HG02840 (cell line): ENCODE measurements around the gene NAXD.
"Not testable (repeated sequence)": the region's sequence is repeated elsewhere in the genome, so short reads cannot be mapped to it uniquely, and the experiment has no call there.

Experiments
- ATAC-seq: cut with Tn5 transposase; IDR thresholded peaks from one replicate; pipeline ENCODE4 v1.9.1; 2021; ENCODE audit warnings: mild to moderate bottlenecking, moderate library complexity, moderate number of reproducible peaks; ENCODE audit not compliant: unreplicated experiment, low FRiP score

NAXD gene

GRCh38 chr13:110627761-110628476 lies 12.6 kb downstream of the NAXD start:
- no peak for ATAC-seq

- ATAC-seq, result no peak
These were observed 13.1 kb downstream of the NAXD start for GRCh38 chr13:110628477-110628793.

- no peak for ATAC-seq
These were observed 13.8 kb downstream of the NAXD start for GRCh38 chr13:110628952-110629701.

DNA sequence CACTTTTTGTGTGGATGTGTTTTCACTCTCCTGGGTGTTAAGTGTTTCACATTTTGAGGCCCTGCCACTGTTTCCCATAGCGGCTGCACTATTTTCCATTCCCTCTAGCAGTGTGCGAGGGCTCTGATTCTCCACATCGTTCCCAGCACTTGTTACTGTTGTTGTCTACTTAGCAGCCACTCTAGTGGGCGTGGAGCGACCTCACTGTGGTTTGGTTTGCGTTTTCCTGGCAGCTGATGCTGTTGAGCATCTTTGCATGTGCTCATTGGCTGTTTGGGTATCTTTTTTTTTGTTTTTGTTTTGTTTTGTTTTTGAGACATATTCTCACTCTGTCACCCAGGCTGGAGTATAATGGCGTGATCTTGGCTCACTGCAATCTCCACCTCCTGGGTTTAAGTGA lies 14.4 kb downstream of the NAXD start:
- ATAC-seq, result no peak

DNA sequence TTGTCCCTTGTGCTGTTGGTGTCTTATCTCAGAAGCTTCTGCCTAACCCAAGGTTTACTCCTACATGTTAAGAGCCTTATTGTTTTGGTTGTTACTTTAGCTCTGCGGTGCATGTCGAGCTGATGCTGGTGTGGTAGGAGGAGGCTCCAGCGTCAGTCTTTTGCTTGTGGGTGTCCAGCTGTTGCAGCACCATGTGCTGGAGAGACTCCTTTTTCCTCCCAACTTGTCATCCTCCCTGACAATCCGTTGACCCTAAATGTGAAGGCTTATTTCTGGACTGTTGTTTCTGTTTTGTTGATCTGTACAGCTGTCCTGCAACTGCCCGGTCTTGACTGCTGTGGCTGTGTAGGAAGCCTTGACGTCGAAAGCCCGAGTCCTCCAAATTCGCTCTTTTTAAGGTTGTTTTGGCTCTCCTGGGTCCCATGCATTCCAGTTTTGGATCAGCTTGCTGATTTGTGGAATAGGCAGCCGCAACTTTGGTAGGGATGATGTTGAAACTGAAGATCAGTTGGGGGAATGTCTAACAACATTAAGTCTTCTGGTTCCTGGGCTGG lies 15.3 kb downstream of the NAXD start:
- ATAC-seq, result no peak

DNA sequence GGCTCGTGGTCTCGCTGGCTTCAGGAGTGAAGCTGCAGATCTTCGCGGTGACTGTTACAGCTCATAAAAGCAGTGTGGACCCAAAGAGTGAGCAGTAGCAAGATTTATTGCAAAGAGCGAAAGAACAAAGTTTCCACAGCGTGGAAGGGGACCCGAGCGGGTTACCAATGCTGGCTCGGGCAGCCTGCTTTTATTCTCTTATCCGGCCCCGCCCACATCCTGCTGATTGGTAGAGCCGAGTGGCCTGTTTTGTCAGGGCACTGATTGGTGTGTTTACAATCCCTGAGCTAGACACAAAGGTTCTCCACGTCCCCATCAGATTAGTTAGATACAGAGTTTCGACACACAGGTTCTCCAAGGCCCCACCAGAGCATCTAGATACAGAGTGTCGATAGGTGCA lies 16.9 kb downstream of the NAXD start:
- not testable (repeated sequence) for ATAC-seq

GRCh38 chr13:110633776-110634175 lies 18.4 kb downstream of the NAXD start:
- no peak for ATAC-seq

- ATAC-seq, result no peak
These were observed 19.2 kb downstream of the NAXD start for GRCh38 chr13:110634558-110634957.

DNA sequence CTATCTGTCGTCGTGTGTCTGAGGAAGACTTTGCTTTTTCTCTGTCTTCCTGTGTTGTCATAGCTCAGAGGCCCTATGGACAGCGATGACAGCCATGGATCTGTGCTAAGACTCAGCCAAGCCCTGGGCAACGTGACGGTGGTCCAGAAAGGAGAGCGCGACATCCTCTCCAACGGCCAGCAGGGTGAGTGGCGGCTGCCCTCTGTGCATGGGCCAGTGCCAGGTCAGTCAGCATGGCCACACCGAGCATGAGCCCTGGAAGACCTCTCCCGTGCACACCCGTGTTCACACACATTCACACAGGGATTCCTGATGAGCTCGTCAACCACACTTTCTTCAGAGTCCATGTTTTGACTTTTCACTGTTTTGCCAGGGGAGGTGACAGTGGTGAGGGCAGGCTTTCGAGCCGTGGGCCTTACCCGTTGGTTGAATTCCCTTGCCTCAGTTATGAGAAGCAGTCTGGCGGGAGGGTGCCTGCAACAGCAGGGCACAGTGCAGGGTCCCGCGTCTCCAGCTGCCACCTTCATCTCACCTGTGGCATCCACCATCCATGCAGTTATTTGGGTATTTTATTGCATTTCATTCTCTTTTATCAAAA lies 20.2 kb downstream of the NAXD start:
- no peak for ATAC-seq

DNA sequence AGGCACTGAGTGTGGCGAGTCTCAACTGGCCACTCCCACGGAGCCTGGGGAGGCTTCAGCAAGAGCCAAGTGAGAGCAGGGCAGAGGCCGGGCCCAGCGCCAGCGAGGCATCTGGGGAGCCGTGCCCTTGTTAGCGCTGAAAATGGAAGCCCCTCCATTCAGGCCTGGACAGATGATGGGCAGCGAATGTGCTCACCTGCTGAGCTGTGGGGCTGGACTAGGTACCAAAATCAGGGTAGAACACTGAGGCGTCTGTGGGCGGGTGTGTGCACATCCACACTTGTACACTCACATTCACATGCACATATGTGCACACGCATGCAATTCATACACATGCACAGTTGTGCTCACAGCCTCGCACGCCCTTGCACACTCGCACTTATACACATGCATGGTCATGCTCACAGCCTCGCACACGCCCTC lies 20.7 kb downstream of the NAXD start:
- no peak for ATAC-seq

- no peak for ATAC-seq
These were observed 21.4 kb downstream of the NAXD start for GRCh38 chr13:110636701-110637201.

DNA sequence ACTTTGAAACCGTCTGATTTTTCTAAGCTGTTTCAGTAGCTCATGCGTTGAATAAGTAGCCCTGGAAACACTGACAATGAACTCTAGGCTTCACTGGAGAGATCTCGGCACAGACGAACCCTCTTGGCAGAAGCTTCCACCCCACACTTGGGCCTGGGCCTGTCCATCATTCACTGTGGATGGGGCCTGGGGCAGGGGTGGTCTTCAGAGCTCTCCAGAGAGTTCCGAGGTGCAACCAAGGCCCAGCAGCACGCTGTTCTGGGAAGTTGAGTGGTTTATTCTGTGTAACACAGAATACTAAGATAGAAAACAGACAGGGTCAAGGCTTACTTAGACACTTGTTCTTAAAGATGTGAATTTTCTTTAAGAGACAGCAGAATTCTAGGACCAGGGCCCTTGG lies 21.9 kb downstream of the NAXD start:
- no peak for ATAC-seq

- ATAC-seq, result no peak
These were observed 22.4 kb downstream of the NAXD start for GRCh38 chr13:110637747-110638146.

DNA sequence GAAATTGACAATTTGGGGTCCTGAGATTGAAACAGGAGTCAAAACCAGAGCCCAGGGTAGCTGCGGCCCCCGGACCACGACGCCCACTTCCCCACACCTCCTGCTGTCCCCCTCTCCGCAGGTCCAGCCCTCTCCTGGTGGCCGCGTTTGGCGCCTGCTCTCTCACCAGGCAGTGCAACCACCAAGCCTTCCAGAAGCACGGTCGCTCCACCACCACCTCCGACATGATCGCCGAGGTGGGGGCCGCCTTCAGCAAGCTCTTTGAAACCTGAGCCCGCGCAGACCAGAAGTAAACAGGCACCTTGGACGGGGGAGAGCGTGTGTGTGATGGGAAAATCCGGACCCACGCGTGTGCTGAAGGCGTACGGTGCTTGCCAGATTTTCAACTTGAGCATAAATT lies 22.9 kb downstream of the NAXD start:
- ATAC-seq, result no peak

- no peak for ATAC-seq
These were observed 23.8 kb downstream of the NAXD start for GRCh38 chr13:110638814-110639806.

GRCh38 chr13:110639935-110640334 lies 24.6 kb downstream of the NAXD start:
- no peak for ATAC-seq

- no peak for ATAC-seq
These were observed 25.3 kb downstream of the NAXD start for GRCh38 chr13:110640591-110641029.

GRCh38 chr13:110641055-110642015 lies 26.0 kb downstream of the NAXD start:
- ATAC-seq, result no peak
